Liver (tissue), 9 donors: Measurements from ENCODE around the gene SNAI3. TPM values are rescaled to one million over a fixed set of nuclear protein-coding genes. Genes with fewer than 3 reads are reported as not detected.

Source experiments
- DNase-seq: peaks from one replicate; pipeline ENCODE4 v3.0.0-alpha.2; 2017; ENCODE audit warnings: low spot score
- H3K27ac ChIP-seq, 2 donors: one replicate each; pipeline ENCODE4 v1.7.0; 2013; ENCODE audit warnings: inconsistent platforms in 2 of 2, low read length in 2 of 2, control low read depth in 1 of 2, low read depth in 1 of 2, mild to moderate bottlenecking in 1 of 2
- H3K27me3 ChIP-seq, 4 donors: one replicate each; pipeline versions ENCODE4 v1.6.1 to v1.7.0; 2013; ENCODE audit warnings: low read length in 3 of 4, inconsistent platforms in 1 of 4, mild to moderate bottlenecking in 1 of 4, moderate library complexity in 1 of 4; ENCODE audit not compliant: control insufficient read depth in 4 of 4, insufficient read depth in 4 of 4
- H3K36me3 ChIP-seq, 4 donors: one replicate each; pipeline versions ENCODE4 v1.6.1 to v1.7.0; 2013; ENCODE audit warnings: low read length in 3 of 4, mild to moderate bottlenecking in 3 of 4, low read depth in 1 of 4, moderate library complexity in 1 of 4; ENCODE audit not compliant: control insufficient read depth in 4 of 4, insufficient read depth in 3 of 4
- H3K4me1 ChIP-seq, 4 donors: one replicate each; pipeline versions ENCODE4 v1.6.1 to v1.7.0; 2013; ENCODE audit warnings: low read length in 3 of 4, mild to moderate bottlenecking in 3 of 4, moderate library complexity in 1 of 4; ENCODE audit not compliant: control insufficient read depth in 4 of 4, insufficient read depth in 4 of 4
- H3K4me3 ChIP-seq, 3 donors: one replicate each; pipeline versions ENCODE4 v1.6.1 to v1.7.0; 2013; ENCODE audit warnings: low read length in 3 of 3, control low read depth in 1 of 3, low read depth in 1 of 3, mild to moderate bottlenecking in 1 of 3
- H3K9ac ChIP-seq, 2 donors: one replicate each; pipeline ENCODE4 v1.7.0; 2013; ENCODE audit warnings: low read length in 2 of 2, mild to moderate bottlenecking in 2 of 2, moderate library complexity in 2 of 2, control low read depth in 1 of 2, low read depth in 1 of 2
- H3K9me3 ChIP-seq, 4 donors: one replicate each; pipeline versions ENCODE4 v1.6.1 to v1.7.0; 2013; ENCODE audit warnings: low read length in 3 of 4; ENCODE audit not compliant: control insufficient read depth in 4 of 4
- EGR1 ChIP-seq, 2 donors: IDR thresholded peaks; 2 replicates each; pipeline ENCODE4 v1.6.1; 2016 to 2018; ENCODE audit warnings: antibody characterized with exemption in 2 of 2, low read depth in 2 of 2
- FOXA2 ChIP-seq: IDR thresholded peaks from 2 replicates; pipeline ENCODE4 v1.6.1; 2016; ENCODE audit warnings: antibody characterized with exemption
- GABPA ChIP-seq, 2 donors: IDR thresholded peaks in 1 of 2; conservative IDR thresholded peaks in 1 of 2; 2 replicates each; pipeline ENCODE4 v1.6.1; 2016; ENCODE audit warnings: antibody characterized with exemption in 2 of 2, mild to moderate bottlenecking in 1 of 2, moderate library complexity in 1 of 2
- HNF4G ChIP-seq: IDR thresholded peaks from 2 replicates; pipeline ENCODE4 v1.6.1; 2016; ENCODE audit warnings: antibody characterized with exemption
- JUND ChIP-seq, 2 donors: IDR thresholded peaks; 2 replicates each; pipeline ENCODE4 v1.6.1; 2016; ENCODE audit warnings: antibody characterized with exemption in 2 of 2
- NR2F2 ChIP-seq: IDR thresholded peaks from 2 replicates; pipeline ENCODE4 v1.6.1; 2016; ENCODE audit warnings: antibody characterized with exemption
- RAD21 ChIP-seq, 2 donors: IDR thresholded peaks; 2 replicates each; pipeline ENCODE4 v1.6.1; 2016; ENCODE audit warnings: antibody characterized with exemption in 2 of 2, mild to moderate bottlenecking in 2 of 2
- RXRA ChIP-seq, 2 donors: IDR thresholded peaks; 2 replicates each; pipeline ENCODE4 v1.6.1; 2017 to 2018; ENCODE audit warnings: antibody characterized with exemption in 2 of 2, mild to moderate bottlenecking in 1 of 2
- SP1 ChIP-seq: IDR thresholded peaks from 2 replicates; pipeline ENCODE4 v1.6.1; 2018; ENCODE audit warnings: antibody characterized with exemption, mild to moderate bottlenecking
- TAF1 ChIP-seq: conservative IDR thresholded peaks from 2 replicates; pipeline ENCODE4 v1.6.1; 2016; ENCODE audit warnings: antibody characterized with exemption, mild to moderate bottlenecking
- YY1 ChIP-seq: IDR thresholded peaks from 2 replicates; pipeline ENCODE4 v1.6.1; 2016; ENCODE audit warnings: antibody characterized with exemption, mild to moderate bottlenecking
- WGBS: extraction: QIAGEN DNeasy Blood & Tissue Kit; methylation state at CpG from one replicate; pipeline ENCODE4 v1.1.7; 2013; 5-methylcytosine and 5-hydroxymethylcytosine counted together
- polyA plus RNA-seq, 2 donors: library from polyadenylated mRNA; stranded (reverse) in 1 of 2; unstranded in 1 of 2; fragments of 200-250 nt in 1 of 2; fragments of >200 nt in 1 of 2; fragmentation: Nextera tagmentation in 1 of 2; extraction: Ambion mirVana in 1 of 2; gene quantifications; one replicate each; pipeline versions ENCODE4 v1.2.1 to v1.2.3, GENCODE V29; 2013 to 2015
- total RNA-seq, 2 donors: library from RNA; depleted of rRNA; stranded (reverse); fragments of >200 nt; gene quantifications; one replicate each; pipeline ENCODE4 v1.2.3, GENCODE V29; 2014
- TF ChIP-seq, protein P1 (sequence below): fragments of 150-350 bp; IDR thresholded peaks from 2 replicates; pipeline ENCODE4 v1.5.1; 2017; ENCODE audit warnings: improper control_type of control experiment, low read depth, low read length; ENCODE audit not compliant: missing input control
- TF ChIP-seq, protein P2 (sequence below): IDR thresholded peaks from 2 replicates; pipeline ENCODE4 v1.6.1; 2016; ENCODE audit warnings: antibody characterized with exemption
- TF ChIP-seq, protein P3 (sequence below): IDR thresholded peaks from 2 replicates; pipeline ENCODE4 v1.6.1; 2016; ENCODE audit warnings: antibody characterized with exemption, mild to moderate bottlenecking
- donor health status: healthy.
- donor health status: healthy.
- donor health status: healthy.
- donor health status: healthy.
- donor health status: healthy.

Gene SNAI3
- total and polyA plus RNA-seq, 4 donors, result 0.05 to 0.48 (median 0.20) TPM

DNA sequence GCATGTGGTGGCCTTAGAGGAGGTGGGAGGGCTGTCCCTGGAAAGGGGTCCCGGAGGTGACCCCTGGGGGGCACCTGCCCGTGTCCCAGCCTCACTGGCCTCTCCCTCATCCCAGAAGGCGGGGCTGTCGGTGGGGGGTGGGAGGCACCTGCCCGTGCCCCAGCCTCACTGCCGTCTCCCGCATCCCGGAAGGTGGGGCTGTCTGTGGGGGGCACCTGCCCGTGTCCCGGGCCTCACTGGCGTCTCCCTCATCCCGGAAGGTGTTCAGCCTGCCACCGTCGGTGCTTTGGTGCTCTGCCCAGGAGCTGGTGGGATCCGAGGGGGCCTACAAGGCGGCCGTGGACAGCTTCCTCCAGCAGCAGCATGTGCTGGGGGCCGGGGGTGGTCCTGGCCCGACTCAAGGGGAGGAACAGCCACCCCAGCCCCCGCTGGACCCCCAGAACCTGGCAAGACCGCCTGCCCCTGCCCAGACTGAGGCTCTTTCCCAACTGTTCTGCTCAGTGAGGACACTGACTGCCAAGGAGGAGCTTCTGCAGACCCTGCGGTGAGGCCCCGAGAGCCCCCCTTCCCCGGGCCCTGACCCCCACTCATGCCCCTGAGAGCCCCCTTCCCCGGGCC, 26.2 kb upstream of the SNAI3 start:
- Histone ChIP-seq H3K4me3 (no peak overlapping the region), H3K27me3 (no peaks in the 10 kb centered on the region), H3K9ac (no peak overlapping the region), H3K4me1 (peaks cover 0 to 8% (median 2%) of the 10 kb centered on the region in 4 donors), H3K36me3 (peaks cover 8 to 43% (median 11%) of the 10 kb centered on the region in 4 donors), H3K27ac (no peak overlapping the region), H3K9me3 (no peaks in the 10 kb centered on the region)
- DNase-seq, result no peak
- no peak for TF ChIP-seq YY1
- no peak for TF ChIP-seq RAD21 (IDR thresholded peaks at IDR 0.05)
- no peak for TF ChIP-seq SP1
- TF ChIP-seq, protein P1, sequence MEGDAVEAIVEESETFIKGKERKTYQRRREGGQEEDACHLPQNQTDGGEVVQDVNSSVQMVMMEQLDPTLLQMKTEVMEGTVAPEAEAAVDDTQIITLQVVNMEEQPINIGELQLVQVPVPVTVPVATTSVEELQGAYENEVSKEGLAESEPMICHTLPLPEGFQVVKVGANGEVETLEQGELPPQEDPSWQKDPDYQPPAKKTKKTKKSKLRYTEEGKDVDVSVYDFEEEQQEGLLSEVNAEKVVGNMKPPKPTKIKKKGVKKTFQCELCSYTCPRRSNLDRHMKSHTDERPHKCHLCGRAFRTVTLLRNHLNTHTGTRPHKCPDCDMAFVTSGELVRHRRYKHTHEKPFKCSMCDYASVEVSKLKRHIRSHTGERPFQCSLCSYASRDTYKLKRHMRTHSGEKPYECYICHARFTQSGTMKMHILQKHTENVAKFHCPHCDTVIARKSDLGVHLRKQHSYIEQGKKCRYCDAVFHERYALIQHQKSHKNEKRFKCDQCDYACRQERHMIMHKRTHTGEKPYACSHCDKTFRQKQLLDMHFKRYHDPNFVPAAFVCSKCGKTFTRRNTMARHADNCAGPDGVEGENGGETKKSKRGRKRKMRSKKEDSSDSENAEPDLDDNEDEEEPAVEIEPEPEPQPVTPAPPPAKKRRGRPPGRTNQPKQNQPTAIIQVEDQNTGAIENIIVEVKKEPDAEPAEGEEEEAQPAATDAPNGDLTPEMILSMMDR, result no peak
- WGBS, result 84% methylated on average over 25 of the region's 25 CpGs

DNA sequence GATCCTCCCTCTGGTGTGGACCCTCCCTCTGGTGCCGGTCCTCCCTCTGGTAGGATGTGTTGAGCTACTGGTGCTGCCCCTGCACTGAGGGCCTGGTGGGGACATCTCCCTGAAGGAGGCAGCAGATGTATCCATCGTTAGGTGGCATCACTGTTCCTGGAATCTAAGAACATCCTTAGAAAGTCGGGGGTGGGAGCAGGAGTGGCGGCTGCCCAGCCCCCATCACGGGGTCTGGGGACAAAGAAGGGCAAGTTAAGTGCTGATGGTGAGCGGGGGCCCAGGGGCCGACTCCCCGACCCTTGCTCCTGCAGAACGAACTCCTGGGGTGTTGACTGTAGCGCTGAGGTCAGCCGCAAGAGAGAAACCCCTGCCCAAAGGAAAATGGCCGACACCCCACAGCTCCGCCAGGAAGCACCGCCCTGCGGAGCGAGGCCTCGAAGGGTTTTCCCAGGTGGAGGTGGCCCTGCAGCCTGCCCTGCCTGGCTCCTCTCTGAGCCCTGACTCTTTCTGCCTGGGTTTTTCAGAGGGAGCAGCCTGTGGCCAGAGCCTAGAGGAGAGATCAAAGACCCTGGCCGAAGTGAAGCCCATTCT, 25.5 kb upstream of the SNAI3 start:
- no peak for TF ChIP-seq SP1
- no peak for TF ChIP-seq TAF1
- TF ChIP-seq JUND (IDR thresholded peaks at IDR 0.05), result no peak
- no peak for TF ChIP-seq GABPA (IDR thresholded peaks at IDR 0.05 in 1 of 2, conservative IDR thresholded peaks at IDR 0.05 in 1 of 2)
- TF ChIP-seq RXRA (IDR thresholded peaks at IDR 0.05), result no peak
- TF ChIP-seq, protein P2, sequence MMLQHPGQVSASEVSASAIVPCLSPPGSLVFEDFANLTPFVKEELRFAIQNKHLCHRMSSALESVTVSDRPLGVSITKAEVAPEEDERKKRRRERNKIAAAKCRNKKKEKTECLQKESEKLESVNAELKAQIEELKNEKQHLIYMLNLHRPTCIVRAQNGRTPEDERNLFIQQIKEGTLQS, result no peak
- TF ChIP-seq, protein P3, sequence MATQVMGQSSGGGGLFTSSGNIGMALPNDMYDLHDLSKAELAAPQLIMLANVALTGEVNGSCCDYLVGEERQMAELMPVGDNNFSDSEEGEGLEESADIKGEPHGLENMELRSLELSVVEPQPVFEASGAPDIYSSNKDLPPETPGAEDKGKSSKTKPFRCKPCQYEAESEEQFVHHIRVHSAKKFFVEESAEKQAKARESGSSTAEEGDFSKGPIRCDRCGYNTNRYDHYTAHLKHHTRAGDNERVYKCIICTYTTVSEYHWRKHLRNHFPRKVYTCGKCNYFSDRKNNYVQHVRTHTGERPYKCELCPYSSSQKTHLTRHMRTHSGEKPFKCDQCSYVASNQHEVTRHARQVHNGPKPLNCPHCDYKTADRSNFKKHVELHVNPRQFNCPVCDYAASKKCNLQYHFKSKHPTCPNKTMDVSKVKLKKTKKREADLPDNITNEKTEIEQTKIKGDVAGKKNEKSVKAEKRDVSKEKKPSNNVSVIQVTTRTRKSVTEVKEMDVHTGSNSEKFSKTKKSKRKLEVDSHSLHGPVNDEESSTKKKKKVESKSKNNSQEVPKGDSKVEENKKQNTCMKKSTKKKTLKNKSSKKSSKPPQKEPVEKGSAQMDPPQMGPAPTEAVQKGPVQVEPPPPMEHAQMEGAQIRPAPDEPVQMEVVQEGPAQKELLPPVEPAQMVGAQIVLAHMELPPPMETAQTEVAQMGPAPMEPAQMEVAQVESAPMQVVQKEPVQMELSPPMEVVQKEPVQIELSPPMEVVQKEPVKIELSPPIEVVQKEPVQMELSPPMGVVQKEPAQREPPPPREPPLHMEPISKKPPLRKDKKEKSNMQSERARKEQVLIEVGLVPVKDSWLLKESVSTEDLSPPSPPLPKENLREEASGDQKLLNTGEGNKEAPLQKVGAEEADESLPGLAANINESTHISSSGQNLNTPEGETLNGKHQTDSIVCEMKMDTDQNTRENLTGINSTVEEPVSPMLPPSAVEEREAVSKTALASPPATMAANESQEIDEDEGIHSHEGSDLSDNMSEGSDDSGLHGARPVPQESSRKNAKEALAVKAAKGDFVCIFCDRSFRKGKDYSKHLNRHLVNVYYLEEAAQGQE, result no peak
- TF ChIP-seq NR2F2, result no peak
- no peak for TF ChIP-seq HNF4G
- TF ChIP-seq FOXA2, result no peak
- TF ChIP-seq RAD21 (IDR thresholded peaks at IDR 0.05), result no peak
- TF ChIP-seq, protein P1, result no peak
- no peak for TF ChIP-seq EGR1 (IDR thresholded peaks at IDR 0.05; ENCODE audit: low read depth in 2 of 2)
- Histone ChIP-seq H3K36me3 (peaks cover 6 to 36% (median 8%) of the 10 kb centered on the region in 4 donors), H3K4me3 (no peak overlapping the region), H3K27ac (no peak overlapping the region), H3K4me1 (peaks cover 3 to 14% (median 8%) of the 10 kb centered on the region in 4 donors), H3K9me3 (no peaks in the 10 kb centered on the region), H3K9ac (no peak overlapping the region), H3K27me3 (no peaks in the 10 kb centered on the region)
- 81% methylated on average over 18 of the region's 18 CpGs for WGBS
- no peak for DNase-seq
